ENCODE measurements around the gene PARD3B.

Gene PARD3B

DNA sequence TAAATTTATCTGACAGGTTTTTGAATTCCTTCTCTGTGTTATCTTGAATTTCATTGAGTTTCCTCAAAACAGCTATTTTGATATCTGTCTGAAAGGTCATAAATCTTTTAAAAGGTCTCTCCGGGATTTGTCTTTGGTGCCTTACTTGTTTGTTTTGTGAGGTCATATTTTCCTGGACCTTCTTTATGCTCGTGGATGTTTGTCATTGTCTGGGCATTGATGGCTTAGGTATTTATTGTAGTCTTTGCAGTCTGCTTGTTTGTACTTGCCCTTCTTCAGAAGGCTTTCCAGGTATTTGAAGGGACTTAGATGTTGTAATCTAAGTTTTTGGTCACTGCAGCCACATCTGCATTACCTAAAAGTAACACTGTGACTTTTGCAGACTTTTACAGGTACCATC is 355.2 kb downstream of the PARD3B start:
- no peak overlapping the region for H3K4me3 ChIP-seq (ENCODE audit: low read depth, low read length)
- DNase-seq (ENCODE audit: low read depth), result no peak
- TF ChIP-seq, protein P1, sequence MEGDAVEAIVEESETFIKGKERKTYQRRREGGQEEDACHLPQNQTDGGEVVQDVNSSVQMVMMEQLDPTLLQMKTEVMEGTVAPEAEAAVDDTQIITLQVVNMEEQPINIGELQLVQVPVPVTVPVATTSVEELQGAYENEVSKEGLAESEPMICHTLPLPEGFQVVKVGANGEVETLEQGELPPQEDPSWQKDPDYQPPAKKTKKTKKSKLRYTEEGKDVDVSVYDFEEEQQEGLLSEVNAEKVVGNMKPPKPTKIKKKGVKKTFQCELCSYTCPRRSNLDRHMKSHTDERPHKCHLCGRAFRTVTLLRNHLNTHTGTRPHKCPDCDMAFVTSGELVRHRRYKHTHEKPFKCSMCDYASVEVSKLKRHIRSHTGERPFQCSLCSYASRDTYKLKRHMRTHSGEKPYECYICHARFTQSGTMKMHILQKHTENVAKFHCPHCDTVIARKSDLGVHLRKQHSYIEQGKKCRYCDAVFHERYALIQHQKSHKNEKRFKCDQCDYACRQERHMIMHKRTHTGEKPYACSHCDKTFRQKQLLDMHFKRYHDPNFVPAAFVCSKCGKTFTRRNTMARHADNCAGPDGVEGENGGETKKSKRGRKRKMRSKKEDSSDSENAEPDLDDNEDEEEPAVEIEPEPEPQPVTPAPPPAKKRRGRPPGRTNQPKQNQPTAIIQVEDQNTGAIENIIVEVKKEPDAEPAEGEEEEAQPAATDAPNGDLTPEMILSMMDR (IDR thresholded peaks at IDR 0.05; ENCODE audit: low read depth, low read length), result no peak
- TF ChIP-seq, protein P2, sequence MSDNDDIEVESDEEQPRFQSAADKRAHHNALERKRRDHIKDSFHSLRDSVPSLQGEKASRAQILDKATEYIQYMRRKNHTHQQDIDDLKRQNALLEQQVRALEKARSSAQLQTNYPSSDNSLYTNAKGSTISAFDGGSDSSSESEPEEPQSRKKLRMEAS (IDR thresholded peaks at IDR 0.05; ENCODE audit: low read depth, low read length), result no peak
- TF ChIP-seq POLR2A (IDR thresholded peaks at IDR 0.05; ENCODE audit: extremely low read depth, insufficient read length), result no peak
- TF ChIP-seq MYC (IDR thresholded peaks at IDR 0.05; ENCODE audit: low read depth, low read length), result no peak

DNA sequence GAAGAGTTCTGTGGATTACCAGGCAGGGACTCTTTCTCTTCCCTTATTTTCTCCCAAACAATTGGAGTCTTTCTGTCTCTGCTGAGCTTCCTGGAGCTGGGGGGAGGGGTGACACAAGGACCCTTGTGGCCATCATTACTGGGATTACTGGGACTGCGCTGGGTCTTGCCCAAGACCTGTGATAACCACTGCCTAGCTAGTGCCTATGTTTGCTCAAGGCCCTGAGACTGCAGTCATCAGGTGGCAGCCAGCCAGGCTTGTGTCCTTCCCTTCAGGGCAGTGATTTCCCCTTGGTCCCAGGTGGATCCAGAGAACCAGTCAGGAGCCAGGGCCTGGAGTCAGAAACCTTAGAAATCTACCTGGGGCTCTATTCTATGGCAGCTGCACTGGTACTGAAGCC is 355.6 kb downstream of the PARD3B start:
- no peak for DNase-seq (ENCODE audit: low read depth)
- TF ChIP-seq, protein P1 (IDR thresholded peaks at IDR 0.05; ENCODE audit: low read depth, low read length), result no peak
- TF ChIP-seq POLR2A (IDR thresholded peaks at IDR 0.05; ENCODE audit: extremely low read depth, insufficient read length) (no peak), MYC (IDR thresholded peaks at IDR 0.05; ENCODE audit: low read depth, low read length) (no peak)
- TF ChIP-seq, protein P2 (IDR thresholded peaks at IDR 0.05; ENCODE audit: low read depth, low read length), result no peak
- H3K4me3 ChIP-seq (ENCODE audit: low read depth, low read length), result no peak overlapping the region

DNA sequence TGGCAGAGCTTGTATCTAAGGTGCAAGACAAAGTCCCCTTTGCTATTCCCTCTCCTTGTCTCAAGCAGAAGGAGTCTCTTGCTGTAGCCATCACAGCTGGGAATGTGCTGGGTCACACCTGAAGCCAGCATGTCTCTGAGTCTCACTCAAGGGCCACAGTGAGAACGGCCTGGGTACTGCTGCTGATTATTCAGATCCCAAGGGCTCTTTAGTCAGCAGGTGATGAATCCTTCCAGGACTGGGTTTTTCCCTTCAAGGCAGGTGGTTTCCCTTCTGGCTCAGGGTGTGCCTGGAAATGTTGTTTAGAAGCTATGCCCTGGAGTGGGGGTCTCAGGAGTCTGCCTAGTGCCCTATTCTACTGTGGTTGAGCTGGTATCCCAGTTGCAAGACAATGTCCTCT is 356.3 kb downstream of the PARD3B start:
- no peak for DNase-seq (ENCODE audit: low read depth)
- TF ChIP-seq, protein P2 (IDR thresholded peaks at IDR 0.05; ENCODE audit: low read depth, low read length), result no peak
- TF ChIP-seq MYC (IDR thresholded peaks at IDR 0.05; ENCODE audit: low read depth, low read length), result no peak
- TF ChIP-seq, protein P1 (IDR thresholded peaks at IDR 0.05; ENCODE audit: low read depth, low read length), result no peak
- no peak for TF ChIP-seq POLR2A (IDR thresholded peaks at IDR 0.05; ENCODE audit: extremely low read depth, insufficient read length)
- H3K4me3 ChIP-seq (ENCODE audit: low read depth, low read length), result no peak overlapping the region

DNA sequence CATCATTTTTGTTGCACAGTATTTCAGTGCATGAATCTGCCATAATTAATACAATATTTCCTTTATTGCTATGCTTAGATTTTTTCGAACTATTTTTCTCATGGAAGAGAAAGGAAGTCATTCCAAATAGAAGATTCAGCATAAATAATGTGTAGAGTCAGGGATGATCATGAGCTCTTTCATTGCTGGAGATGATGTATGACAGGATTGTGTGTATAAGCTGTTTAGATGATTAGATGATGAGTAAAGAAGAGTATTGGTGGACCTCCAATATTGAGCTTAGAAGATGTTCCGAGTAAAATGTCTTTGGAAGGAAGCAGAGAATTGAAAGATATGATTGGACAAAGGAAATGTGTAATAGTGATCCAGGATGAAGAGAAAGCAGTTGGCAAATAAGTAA is 364.5 kb downstream of the PARD3B start:
- TF ChIP-seq, protein P1 (IDR thresholded peaks at IDR 0.05; ENCODE audit: low read depth, low read length), result no peak
- no peak for TF ChIP-seq POLR2A (IDR thresholded peaks at IDR 0.05; ENCODE audit: extremely low read depth, insufficient read length)
- TF ChIP-seq, protein P2 (IDR thresholded peaks at IDR 0.05; ENCODE audit: low read depth, low read length), result no peak
- no peak for TF ChIP-seq MYC (IDR thresholded peaks at IDR 0.05; ENCODE audit: low read depth, low read length)
- no peak overlapping the region for H3K4me3 ChIP-seq (ENCODE audit: low read depth, low read length)
- no peak for DNase-seq (ENCODE audit: low read depth)

DNA sequence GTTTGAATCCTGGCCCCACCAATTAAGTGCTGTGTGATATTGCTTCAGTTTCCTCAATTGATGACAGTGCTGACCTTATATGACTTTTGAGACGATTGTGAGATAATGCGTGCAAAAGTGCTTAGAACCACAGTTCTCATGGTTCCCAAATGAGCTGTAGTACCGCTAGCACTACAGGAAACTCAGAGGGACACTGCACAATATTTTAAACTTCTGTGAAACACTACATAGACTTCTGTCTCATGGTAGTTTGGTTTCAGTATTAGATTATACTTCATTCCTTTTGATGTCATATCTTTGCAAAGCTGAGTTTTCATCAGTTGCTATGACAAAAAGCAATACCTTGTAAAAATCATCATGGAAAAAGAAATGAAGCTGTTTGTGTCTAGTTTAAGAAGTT is 368.0 kb downstream of the PARD3B start:
- TF ChIP-seq POLR2A (IDR thresholded peaks at IDR 0.05; ENCODE audit: extremely low read depth, insufficient read length) (no peak), MYC (IDR thresholded peaks at IDR 0.05; ENCODE audit: low read depth, low read length) (no peak)
- TF ChIP-seq, protein P1 (IDR thresholded peaks at IDR 0.05; ENCODE audit: low read depth, low read length), result no peak
- TF ChIP-seq, protein P2 (IDR thresholded peaks at IDR 0.05; ENCODE audit: low read depth, low read length), result no peak
- no peak for DNase-seq (ENCODE audit: low read depth)
- H3K4me3 ChIP-seq (ENCODE audit: low read depth, low read length), result no peak overlapping the region
